Measurements from ENCODE around the gene ARHGEF10L.

ARHGEF10L gene

GRCh38 chr1:17679856-17680255 is 140.4 kb downstream of the ARHGEF10L start:
- DNase-seq (ENCODE audit: low spot score), result no peak

GRCh38 chr1:17680308-17680707 is 140.8 kb downstream of the ARHGEF10L start:
- DNase-seq (ENCODE audit: low spot score), result no peak

GRCh38 chr1:17682400-17682799 is 142.9 kb downstream of the ARHGEF10L start:
- DNase-seq (ENCODE audit: low spot score), result no peak

GRCh38 chr1:17683598-17683997 is 144.1 kb downstream of the ARHGEF10L start:
- no peak for DNase-seq (ENCODE audit: low spot score)

GRCh38 chr1:17684810-17685209 is 145.3 kb downstream of the ARHGEF10L start:
- DNase-seq (ENCODE audit: low spot score), result no peak

- no peak for DNase-seq (ENCODE audit: low spot score)
These were observed 146.8 kb downstream of the ARHGEF10L start for GRCh38 chr1:17686258-17686657.

GRCh38 chr1:17687145-17687544 is 147.6 kb downstream of the ARHGEF10L start:
- DNase-seq (ENCODE audit: low spot score), result no peak

GRCh38 chr1:17688217-17688810 is 148.8 kb downstream of the ARHGEF10L start:
- DNase-seq (ENCODE audit: low spot score), result no peak

GRCh38 chr1:17689011-17689410 is 149.5 kb downstream of the ARHGEF10L start:
- no peak for DNase-seq (ENCODE audit: low spot score)

- no peak for DNase-seq (ENCODE audit: low spot score)
These were observed 151.6 kb downstream of the ARHGEF10L start for GRCh38 chr1:17690906-17691634.

- no peak for DNase-seq (ENCODE audit: low spot score)
These were observed 153.1 kb downstream of the ARHGEF10L start for GRCh38 chr1:17692645-17693044.

GRCh38 chr1:17696417-17697301 is 157.2 kb downstream of the ARHGEF10L start:
- DNase-seq (ENCODE audit: low spot score), result peak; percentile 51

GRCh38 chr1:17697458-17697857 is 158.0 kb downstream of the ARHGEF10L start:
- no peak for DNase-seq (ENCODE audit: low spot score)

GRCh38 chr1:17699581-17699980 is 160.1 kb downstream of the ARHGEF10L start:
- no peak for DNase-seq (ENCODE audit: low spot score)

- no peak for DNase-seq (ENCODE audit: low spot score)
These were observed 161.7 kb downstream of the ARHGEF10L start for GRCh38 chr1:17700945-17701810.

GRCh38 chr1:17704176-17704575 is 164.7 kb downstream of the ARHGEF10L start:
- no peak for DNase-seq (ENCODE audit: low spot score)

GRCh38 chr1:17706445-17706844 is 166.9 kb downstream of the ARHGEF10L start:
- DNase-seq (ENCODE audit: low spot score), result no peak

GRCh38 chr1:17709981-17710380 is 170.5 kb downstream of the ARHGEF10L start:
- DNase-seq (ENCODE audit: low spot score), result no peak

- DNase-seq (ENCODE audit: low spot score), result no peak
These were observed 171.5 kb downstream of the ARHGEF10L start for GRCh38 chr1:17710889-17711576.

- no peak for DNase-seq (ENCODE audit: low spot score)
These were observed 172.0 kb downstream of the ARHGEF10L start for GRCh38 chr1:17711577-17711910.

- no peak for DNase-seq (ENCODE audit: low spot score)
These were observed 172.4 kb downstream of the ARHGEF10L start for GRCh38 chr1:17711941-17712340.

Data from RKO (cell line).